GM12891 (cell line): ENCODE results near the gene SPINDOC.
A peak's percentile ranks its signal among the peaks of the same experiment; 100 is the strongest.

Experiments
- DNase-seq: peaks from one replicate; pipeline ENCODE4 v3.0.0; 2011; ENCODE audit warnings: low spot score; ENCODE audit not compliant: insufficient read length
- FAIRE-seq: peaks from 2 replicates; lab custom pipeline; 2011; peaks lifted over from hg19 to GRCh38; lab: Jason Lieb, UNC
- PAX5 ChIP-seq: IDR thresholded peaks from 2 replicates; pipeline ENCODE4 v1.6.1; 2011; ENCODE audit warnings: low read length, moderate library complexity, mild to moderate bottlenecking; ENCODE audit not compliant: insufficient read depth, severe bottlenecking
- POLR2A ChIP-seq: IDR thresholded peaks from 2 replicates; pipeline ENCODE4 v1.6.1; 2011; ENCODE audit warnings: low read depth, low read length, control low read depth
- POLR2AphosphoS5 ChIP-seq: IDR thresholded peaks from 2 replicates; pipeline ENCODE4 v1.6.1; 2011; ENCODE audit warnings: low read depth, low read length, control low read depth
- POU2F2 ChIP-seq: IDR thresholded peaks from 2 replicates; pipeline ENCODE4 v1.6.1; 2011; ENCODE audit warnings: low read depth, mild to moderate bottlenecking, control low read depth, low read length, moderate library complexity
- SPI1 ChIP-seq: IDR thresholded peaks from 2 replicates; pipeline ENCODE4 v1.6.1; 2011; ENCODE audit warnings: low read depth, low read length, control low read depth
- TAF1 ChIP-seq: IDR thresholded peaks from 2 replicates; pipeline ENCODE4 v1.6.1; 2011; ENCODE audit warnings: low read depth, low read length, control low read depth

The SPINDOC gene

GRCh38 chr11:63813563-63814382, 517 bp downstream of the SPINDOC start:
- FAIRE-seq (no peak), DNase-seq (peak; percentile 61)
- TF ChIP-seq PAX5 (no peak), POU2F2 (no peak), SPI1 (no peak)

- TF ChIP-seq TAF1 (no peak), POU2F2 (peak; percentile 57; the same call in 1 of the 2 replicates)
- DNase-seq (no peak), FAIRE-seq (no peak)
Measured at GRCh38 chr11:63814383-63814736, 1.1 kb downstream of the SPINDOC start.

DNA sequence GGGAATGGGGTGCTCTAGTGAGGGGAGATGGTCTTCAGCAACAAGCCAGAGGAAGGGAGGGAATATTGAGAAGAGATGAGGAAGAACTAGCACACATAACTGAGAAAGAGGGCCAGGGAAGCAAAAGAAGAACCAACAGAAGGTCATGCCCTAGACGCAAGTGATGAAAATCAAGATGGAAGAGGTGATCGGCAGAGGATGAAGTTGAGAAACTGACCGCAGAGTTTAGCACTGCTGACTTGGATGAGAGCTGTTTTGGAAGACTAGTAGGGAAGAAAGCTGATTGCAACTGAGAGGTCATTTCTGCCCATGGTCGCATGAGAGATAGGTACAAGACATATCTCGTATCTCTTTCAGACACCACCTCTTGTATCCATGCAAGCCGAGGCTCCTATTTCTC, 2.9 kb downstream of the SPINDOC start:
- DNase-seq (no peak), FAIRE-seq (no peak)
- TF ChIP-seq POLR2AphosphoS5: no peak
- no peak for TF ChIP-seq TAF1
- TF ChIP-seq POLR2A: no peak
- TF ChIP-seq SPI1: no peak
- no peak for TF ChIP-seq POU2F2
- no peak for TF ChIP-seq PAX5

DNA sequence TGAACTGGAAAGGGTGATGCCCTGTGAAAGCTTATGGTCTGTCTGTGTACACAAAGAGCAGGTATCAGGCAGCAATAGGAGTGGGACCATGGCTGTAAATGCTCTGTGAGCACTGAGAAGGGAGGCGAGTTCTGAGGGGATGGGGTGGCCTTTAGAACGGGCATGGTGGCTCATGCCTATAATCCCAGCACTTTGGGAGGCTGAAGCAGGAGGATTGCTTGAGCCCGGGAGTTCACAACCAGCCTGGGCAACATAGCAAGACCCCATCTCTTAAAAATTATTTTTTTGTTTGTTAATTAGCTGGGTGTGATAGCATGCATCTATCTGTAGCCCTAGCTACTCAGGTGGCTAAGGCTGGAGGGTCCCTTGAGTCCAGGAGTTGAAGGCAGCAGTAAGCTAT, 3.5 kb downstream of the SPINDOC start:
- FAIRE-seq (no peak), DNase-seq (no peak)
- no peak for TF ChIP-seq POU2F2
- no peak for TF ChIP-seq POLR2A
- no peak for TF ChIP-seq PAX5
- TF ChIP-seq SPI1: no peak

- TF ChIP-seq SPI1 (no peak), POLR2AphosphoS5 (no peak), PAX5 (no peak), POU2F2 (no peak), TAF1 (no peak), POLR2A (no peak)
- no peak for FAIRE-seq
- DNase-seq: no peak
Measured at GRCh38 chr11:63817758-63818498, 4.7 kb downstream of the SPINDOC start.

DNA sequence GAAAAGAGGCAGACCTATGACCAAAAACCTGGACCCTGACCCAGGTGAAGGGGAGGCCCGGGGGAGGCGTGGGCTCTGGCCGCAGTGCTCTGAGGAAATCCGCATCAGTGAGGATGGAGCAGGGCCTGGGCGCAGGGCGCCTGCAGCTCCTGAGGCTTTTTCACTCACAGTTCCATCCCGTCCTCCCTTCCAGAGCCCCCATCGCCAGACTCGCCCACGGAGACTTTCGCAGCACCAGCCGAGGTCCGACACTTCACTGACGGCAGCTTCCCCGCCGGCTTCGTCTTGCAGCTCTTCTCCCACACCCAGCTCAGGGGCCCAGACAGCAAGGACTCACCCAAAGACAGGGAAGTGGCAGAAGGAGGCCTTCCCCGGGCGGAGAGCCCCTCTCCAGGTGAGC, 5.4 kb downstream of the SPINDOC start:
- TF ChIP-seq PAX5 (no peak), TAF1 (no peak), POLR2AphosphoS5 (no peak), POU2F2 (no peak)
- FAIRE-seq (no peak), DNase-seq (no peak)

GRCh38 chr11:63821411-63821810, 8.2 kb downstream of the SPINDOC start:
- TF ChIP-seq TAF1 (no peak), POLR2AphosphoS5 (no peak), PAX5 (no peak), POLR2A (no peak), POU2F2 (no peak), SPI1 (no peak)
- peak; percentile 16 for FAIRE-seq
- DNase-seq: no peak

GRCh38 chr11:63826471-63827190, 13.4 kb downstream of the SPINDOC start:
- TF ChIP-seq POU2F2 (no peak), POLR2AphosphoS5 (no peak)
- DNase-seq: no peak
- no peak for FAIRE-seq

- DNase-seq (no peak), FAIRE-seq (no peak)
- TF ChIP-seq PAX5 (no peak), POLR2AphosphoS5 (no peak), TAF1 (no peak), SPI1 (no peak), POU2F2 (no peak), POLR2A (no peak)
Measured at GRCh38 chr11:63829823-63830489, 16.7 kb downstream of the SPINDOC start.
